HEK293 (cell line): Measurements from ENCODE around the gene SLC35F3.

Source experiments
- KLF7 ChIP-seq: fragments of 450-650 bp; formaldehyde crosslinking; IDR thresholded peaks from 2 replicates; pipeline ENCODE4 v1.5.1; 2016; ENCODE audit warnings: missing biosample characterization, missing genetic modification characterization, borderline replicate concordance
- YY1 ChIP-seq: fragments of 450-650 bp; formaldehyde crosslinking; IDR thresholded peaks from 2 replicates; pipeline ENCODE4 v1.5.1; 2018; ENCODE audit warnings: missing biosample characterization, missing genetic modification characterization
- ZBTB7A ChIP-seq: fragments of 450-650 bp; formaldehyde crosslinking; IDR thresholded peaks from 2 replicates; pipeline ENCODE4 v1.5.1; 2016; ENCODE audit warnings: low read depth, missing biosample characterization, missing genetic modification characterization
- ZNF175 ChIP-seq: fragments of 450-650 bp; formaldehyde crosslinking; IDR thresholded peaks from 2 replicates; pipeline ENCODE4 v1.5.1; 2016; ENCODE audit warnings: missing biosample characterization, missing genetic modification characterization
- ZNF426 ChIP-seq: fragments of 450-650 bp; formaldehyde crosslinking; IDR thresholded peaks from 2 replicates; pipeline ENCODE4 v1.5.1; 2017; ENCODE audit warnings: missing biosample characterization, missing genetic modification characterization, mild to moderate bottlenecking, inconsistent platforms, moderate library complexity
- TF ChIP-seq, protein P1 (sequence below): fragments of 450-650 bp; formaldehyde crosslinking; IDR thresholded peaks from 2 replicates; pipeline ENCODE4 v1.5.1; 2016; ENCODE audit warnings: missing biosample characterization, missing genetic modification characterization
- TF ChIP-seq, protein P2 (sequence below): fragments of 450-650 bp; formaldehyde crosslinking; IDR thresholded peaks from 2 replicates; pipeline ENCODE4 v1.5.1; 2016; ENCODE audit warnings: missing biosample characterization, missing genetic modification characterization
- TF ChIP-seq, protein P3 (sequence below): fragments of 450-650 bp; formaldehyde crosslinking; IDR thresholded peaks from 2 replicates; pipeline ENCODE4 v1.5.1; 2016; ENCODE audit warnings: missing biosample characterization, missing genetic modification characterization
- TF ChIP-seq, protein P4 (sequence below): fragments of 450-650 bp; formaldehyde crosslinking; IDR thresholded peaks from 2 replicates; pipeline ENCODE4 v1.5.1; 2016; ENCODE audit warnings: missing biosample characterization, missing genetic modification characterization
- TF ChIP-seq, protein P5 (sequence below): fragments of 450-650 bp; formaldehyde crosslinking; IDR thresholded peaks from 2 replicates; pipeline ENCODE4 v1.5.1; 2016; ENCODE audit warnings: missing biosample characterization, missing genetic modification characterization

DNA sequence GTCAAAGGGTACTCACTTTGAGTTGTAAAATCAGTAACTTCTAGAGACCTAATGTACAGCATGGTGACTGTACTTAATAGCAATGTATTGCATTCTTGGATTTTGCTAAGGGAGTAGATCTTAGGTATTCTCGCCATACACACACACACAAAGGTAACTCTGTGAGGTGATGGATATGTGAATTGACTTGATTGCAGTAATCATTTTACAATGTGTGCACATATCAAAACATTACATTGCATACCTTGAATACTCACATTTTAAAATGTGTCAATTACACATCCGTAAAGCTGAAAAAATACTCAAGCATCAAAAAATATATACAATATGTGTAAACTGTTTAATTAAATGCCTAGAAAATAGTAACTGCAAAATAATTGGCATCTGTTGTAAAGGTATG is 86.0 kb downstream of the SLC35F3 start:
- TF ChIP-seq, protein P1, sequence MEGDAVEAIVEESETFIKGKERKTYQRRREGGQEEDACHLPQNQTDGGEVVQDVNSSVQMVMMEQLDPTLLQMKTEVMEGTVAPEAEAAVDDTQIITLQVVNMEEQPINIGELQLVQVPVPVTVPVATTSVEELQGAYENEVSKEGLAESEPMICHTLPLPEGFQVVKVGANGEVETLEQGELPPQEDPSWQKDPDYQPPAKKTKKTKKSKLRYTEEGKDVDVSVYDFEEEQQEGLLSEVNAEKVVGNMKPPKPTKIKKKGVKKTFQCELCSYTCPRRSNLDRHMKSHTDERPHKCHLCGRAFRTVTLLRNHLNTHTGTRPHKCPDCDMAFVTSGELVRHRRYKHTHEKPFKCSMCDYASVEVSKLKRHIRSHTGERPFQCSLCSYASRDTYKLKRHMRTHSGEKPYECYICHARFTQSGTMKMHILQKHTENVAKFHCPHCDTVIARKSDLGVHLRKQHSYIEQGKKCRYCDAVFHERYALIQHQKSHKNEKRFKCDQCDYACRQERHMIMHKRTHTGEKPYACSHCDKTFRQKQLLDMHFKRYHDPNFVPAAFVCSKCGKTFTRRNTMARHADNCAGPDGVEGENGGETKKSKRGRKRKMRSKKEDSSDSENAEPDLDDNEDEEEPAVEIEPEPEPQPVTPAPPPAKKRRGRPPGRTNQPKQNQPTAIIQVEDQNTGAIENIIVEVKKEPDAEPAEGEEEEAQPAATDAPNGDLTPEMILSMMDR: no peak
- TF ChIP-seq ZNF426 (tag by site-specific recombination): no peak
- TF ChIP-seq, protein P2, sequence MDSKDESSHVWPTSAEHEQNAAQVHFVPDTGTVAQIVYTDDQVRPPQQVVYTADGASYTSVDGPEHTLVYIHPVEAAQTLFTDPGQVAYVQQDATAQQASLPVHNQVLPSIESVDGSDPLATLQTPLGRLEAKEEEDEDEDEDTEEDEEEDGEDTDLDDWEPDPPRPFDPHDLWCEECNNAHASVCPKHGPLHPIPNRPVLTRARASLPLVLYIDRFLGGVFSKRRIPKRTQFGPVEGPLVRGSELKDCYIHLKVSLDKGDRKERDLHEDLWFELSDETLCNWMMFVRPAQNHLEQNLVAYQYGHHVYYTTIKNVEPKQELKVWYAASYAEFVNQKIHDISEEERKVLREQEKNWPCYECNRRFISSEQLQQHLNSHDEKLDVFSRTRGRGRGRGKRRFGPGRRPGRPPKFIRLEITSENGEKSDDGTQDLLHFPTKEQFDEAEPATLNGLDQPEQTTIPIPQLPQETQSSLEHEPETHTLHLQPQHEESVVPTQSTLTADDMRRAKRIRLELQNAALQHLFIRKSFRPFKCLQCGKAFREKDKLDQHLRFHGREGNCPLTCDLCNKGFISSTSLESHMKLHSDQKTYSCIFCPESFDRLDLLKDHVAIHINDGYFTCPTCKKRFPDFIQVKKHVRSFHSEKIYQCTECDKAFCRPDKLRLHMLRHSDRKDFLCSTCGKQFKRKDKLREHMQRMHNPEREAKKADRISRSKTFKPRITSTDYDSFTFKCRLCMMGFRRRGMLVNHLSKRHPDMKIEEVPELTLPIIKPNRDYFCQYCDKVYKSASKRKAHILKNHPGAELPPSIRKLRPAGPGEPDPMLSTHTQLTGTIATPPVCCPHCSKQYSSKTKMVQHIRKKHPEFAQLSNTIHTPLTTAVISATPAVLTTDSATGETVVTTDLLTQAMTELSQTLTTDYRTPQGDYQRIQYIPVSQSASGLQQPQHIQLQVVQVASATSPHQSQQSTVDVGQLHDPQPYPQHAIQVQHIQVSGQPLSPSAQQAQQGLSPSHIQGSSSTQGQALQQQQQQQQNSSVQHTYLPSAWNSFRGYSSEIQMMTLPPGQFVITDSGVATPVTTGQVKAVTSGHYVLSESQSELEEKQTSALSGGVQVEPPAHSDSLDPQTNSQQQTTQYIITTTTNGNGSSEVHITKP: no peak
- no peak for TF ChIP-seq KLF7
- TF ChIP-seq, protein P3, sequence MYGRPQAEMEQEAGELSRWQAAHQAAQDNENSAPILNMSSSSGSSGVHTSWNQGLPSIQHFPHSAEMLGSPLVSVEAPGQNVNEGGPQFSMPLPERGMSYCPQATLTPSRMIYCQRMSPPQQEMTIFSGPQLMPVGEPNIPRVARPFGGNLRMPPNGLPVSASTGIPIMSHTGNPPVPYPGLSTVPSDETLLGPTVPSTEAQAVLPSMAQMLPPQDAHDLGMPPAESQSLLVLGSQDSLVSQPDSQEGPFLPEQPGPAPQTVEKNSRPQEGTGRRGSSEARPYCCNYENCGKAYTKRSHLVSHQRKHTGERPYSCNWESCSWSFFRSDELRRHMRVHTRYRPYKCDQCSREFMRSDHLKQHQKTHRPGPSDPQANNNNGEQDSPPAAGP (tag by site-specific recombination): no peak
- TF ChIP-seq YY1 (tag by site-specific recombination): no peak
- no peak for TF ChIP-seq ZBTB7A (tag by site-specific recombination)
- TF ChIP-seq, protein P4, sequence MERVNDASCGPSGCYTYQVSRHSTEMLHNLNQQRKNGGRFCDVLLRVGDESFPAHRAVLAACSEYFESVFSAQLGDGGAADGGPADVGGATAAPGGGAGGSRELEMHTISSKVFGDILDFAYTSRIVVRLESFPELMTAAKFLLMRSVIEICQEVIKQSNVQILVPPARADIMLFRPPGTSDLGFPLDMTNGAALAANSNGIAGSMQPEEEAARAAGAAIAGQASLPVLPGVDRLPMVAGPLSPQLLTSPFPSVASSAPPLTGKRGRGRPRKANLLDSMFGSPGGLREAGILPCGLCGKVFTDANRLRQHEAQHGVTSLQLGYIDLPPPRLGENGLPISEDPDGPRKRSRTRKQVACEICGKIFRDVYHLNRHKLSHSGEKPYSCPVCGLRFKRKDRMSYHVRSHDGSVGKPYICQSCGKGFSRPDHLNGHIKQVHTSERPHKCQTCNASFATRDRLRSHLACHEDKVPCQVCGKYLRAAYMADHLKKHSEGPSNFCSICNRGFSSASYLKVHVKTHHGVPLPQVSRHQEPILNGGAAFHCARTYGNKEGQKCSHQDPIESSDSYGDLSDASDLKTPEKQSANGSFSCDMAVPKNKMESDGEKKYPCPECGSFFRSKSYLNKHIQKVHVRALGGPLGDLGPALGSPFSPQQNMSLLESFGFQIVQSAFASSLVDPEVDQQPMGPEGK (tag by site-specific recombination): no peak
- TF ChIP-seq, protein P5, sequence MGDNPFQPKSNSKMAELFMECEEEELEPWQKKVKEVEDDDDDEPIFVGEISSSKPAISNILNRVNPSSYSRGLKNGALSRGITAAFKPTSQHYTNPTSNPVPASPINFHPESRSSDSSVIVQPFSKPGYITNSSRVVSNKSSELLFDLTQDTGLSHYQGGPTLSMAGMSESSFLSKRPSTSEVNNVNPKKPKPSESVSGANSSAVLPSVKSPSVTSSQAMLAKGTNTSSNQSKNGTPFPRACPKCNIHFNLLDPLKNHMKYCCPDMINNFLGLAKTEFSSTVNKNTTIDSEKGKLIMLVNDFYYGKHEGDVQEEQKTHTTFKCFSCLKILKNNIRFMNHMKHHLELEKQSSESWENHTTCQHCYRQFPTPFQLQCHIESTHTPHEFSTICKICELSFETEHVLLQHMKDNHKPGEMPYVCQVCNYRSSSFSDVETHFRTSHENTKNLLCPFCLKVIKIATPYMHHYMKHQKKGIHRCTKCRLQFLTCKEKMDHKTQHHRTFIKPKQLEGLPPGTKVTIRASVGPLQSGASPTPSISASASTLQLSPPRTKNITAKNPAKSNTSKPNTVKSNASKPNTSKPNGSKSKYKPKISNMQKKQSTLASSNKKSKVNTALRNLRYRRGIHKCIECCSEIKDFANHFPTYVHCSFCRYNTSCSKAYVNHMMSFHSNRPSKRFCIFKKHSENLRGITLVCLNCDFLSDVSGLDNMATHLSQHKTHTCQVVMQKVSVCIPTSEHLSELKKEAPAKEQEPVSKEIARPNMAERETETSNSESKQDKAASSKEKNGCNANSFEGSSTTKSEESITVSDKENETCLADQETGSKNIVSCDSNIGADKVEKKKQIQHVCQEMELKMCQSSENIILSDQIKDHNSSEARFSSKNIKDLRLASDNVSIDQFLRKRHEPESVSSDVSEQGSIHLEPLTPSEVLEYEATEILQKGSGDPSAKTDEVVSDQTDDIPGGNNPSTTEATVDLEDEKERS (tag by site-specific recombination): no peak
- no peak for TF ChIP-seq ZNF175 (tag by site-specific recombination)
